ENCODE measurements around the gene CRYGB.

CRYGB gene

DNA sequence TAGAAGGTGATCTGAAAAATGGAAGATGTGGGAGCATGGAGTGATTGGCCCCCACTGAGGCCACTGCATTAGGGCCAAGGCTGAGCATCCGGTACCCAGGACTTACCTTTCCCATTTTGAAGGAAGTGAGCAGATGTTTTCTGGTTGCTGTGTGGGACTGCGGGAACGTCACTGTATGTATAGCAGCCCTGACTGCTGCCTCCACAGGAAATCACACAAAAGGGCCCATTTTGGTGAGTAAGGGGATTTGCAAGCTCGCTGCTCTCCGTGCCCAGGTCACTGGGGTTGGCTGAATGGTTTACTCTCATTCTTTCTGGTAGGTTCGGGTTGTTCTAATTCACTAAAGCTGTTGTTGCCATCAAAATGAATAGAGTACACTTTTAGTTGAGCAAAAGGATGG lies at the start of gene CRYGB:
Gene CRYGB, minus strand, starts transcription at position 153 of the 400 bp plus-strand sequence. Its CDS starts 38 bp downstream, at position 115.
- no peak for DNase-seq

DNA sequence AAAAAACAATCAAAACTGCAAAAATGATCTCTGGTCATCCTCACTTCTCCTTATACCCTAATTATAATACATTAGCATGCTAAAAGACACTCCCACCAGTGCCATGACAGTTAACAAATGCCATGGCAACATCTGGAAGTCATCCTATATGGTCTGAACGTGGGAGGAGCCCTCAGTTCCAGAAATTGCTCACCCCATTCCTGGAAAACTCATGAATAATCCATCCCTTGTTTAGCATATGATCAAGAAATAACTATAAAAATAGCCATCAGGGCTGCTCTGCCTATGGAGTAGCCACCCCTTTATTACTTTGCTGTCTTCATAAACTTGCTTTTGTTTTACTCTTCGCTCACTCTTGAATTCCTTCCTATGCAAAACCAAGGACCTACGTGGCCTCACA lies 49.6 kb upstream of the CRYGB start:
- no peak for DNase-seq

DNA sequence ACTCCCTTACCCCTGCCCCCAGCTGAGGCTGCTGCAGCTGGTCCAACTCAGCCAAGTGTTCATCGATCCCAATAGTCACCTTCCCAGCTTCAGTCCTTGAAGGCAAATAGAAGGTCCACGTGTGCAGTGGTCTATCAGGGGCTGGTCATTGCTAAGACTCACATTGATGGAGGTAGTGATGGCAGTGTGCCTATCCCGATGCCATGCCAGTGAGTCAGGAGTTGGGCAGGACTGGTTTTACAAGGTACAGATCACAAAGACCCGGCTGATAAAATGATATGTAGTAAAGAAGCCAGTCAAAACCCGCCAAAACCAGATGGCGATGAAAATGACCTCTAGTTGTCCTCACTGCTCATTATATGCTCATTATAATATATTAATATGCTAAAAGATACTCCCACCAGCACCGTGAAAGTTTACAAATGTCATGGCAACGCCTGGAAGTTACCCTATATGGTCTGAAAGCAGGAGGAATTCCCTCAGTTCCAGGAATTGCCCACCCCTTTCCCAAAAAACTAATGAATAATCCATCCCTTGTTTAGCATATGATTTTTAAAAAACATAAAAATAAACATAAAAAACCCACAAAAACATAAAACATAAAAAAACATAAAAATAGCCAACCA lies 46.8 kb upstream of the CRYGB start:
- DNase-seq, result no peak

DNA sequence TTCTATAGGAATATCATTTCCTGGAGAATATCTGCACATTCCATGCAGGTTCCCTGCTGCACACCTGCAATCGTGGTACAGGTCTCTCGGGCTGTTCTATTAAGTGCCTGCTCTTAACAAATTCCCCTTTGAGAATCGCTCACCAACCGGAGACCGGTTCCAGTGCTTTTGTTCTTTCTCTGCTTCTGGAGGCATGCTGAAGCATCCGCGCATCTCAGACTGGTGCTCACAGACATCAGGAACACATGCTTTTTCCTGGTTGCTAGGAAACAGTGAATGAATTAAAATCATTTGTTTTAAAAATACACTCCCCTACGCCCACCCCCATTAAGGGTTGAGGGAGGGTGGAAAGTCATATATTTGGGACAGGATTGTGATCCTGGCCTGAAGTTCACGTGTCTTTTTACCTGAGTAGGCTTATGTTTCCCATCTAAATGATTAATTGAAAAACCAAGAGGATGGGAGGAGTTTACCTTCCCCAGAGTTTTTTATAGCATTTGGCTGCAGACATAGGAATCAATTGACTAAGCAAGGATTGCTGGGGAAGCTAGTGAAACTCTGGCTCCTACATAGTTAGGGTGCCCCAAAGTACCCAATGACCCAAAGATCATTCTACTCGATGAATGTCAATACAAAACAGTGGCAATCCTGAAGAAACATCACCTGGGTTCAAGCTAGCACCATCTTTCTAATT lies 44.0 kb upstream of the CRYGB start, which contains the start of gene C2orf80:
Gene C2orf80, minus strand, starts transcription at position 221 of the 694 bp plus-strand sequence. CDS start 3,044 bp downstream, outside the sequence.
- DNase-seq, result peak in 11 of 51 donors; percentile 1 to 68 (median 14)

- peak in 1 of 51 donors; percentile 68 for DNase-seq
Measured at GRCh38 chr2:208189069-208189809, 43.3 kb upstream of the CRYGB start.

DNA sequence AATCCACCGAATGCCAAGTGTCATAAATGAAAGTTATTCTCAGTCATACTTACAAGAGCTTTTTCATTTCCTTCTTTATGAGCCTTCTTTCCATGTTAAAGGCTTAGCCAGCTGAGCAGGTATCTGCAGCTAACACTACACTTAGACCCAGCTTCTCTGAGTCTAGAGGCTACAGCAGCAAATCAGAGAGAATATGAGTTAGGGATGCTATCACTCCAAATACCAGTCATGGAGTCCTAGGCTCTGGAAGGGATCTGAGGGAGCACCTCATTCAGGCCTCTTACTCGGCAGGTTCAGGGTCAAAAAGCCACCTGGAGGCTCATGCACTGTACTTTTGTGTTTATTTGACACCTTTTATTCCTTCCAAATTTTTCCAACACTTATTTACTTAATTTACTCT lies 40.9 kb upstream of the CRYGB start:
- DNase-seq, result peak in 1 of 51 donors; percentile 59

DNA sequence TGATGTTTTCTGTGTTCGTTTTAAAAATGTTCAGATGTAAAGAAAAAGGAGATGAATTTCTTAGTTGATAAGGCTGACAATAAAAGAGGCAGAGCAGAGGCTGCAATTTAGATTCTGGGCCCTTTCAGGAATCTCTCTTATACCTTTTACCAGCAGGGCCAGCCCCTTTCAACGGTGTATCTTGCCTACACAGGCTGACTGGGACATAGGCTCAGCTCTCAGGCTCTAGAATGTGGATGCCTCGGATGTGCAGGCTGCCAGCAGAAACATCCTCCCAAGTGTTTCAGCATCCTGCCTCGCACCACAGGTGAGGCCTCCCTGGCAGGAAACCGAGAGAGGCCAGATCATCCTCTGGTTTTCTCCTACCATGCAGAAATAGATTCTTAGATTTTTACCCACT lies 40.5 kb upstream of the CRYGB start:
- peak in 2 of 51 donors; percentile 5 to 59 for DNase-seq

DNA sequence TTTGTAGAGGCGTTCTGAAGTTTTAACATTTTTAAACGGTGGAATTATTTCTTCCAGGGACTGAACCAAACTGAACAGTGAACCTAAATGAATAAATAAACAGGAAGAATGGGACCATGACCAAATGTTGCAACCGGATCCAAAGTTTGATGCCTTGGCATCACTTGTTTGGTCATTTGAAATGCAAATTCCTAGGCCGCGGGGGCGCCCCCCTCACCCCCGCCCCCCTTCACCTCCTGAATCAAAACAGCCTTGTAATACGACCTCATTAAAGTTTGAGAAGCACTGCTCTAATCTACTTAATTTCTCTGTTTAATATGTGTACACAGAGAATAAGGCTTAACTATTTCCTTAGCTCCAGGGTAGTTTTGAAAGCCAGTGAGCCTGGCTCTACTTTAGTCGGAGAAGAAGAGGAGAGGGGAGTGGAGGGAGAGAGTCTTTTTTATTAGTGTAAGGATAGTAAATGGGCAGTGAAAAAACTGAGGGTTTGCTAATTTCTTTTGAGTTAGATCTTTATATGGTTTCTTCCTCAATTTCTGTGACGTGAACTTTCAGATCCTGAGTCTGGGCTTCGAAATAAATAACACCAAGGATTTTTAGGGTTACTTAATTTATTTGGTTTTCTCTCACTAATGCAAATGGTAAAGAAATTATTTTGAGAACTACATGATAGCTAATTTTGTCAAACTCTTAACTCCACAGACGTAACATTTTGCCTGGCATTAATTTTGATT lies 38.2 kb upstream of the CRYGB start:
- no peak for DNase-seq

DNA sequence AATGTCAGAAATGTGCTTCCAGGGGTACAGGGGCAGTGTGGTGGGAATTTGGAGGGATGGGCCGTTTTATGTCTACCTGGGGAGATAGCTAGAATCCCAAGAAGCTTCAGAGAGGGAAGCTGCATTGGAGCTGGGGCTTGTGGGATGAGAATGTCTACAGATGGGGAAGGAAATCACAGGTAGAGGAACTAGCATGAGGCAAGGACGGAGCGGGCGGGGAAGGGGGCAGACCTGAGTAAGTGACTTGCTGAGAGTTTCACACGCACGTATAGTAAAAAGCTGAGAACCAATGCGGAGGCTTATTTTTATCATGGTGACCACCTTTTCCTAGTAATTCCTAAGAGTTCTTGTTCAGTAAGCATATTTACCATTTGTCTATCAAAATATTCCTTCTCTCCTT lies 37.6 kb upstream of the CRYGB start:
- DNase-seq, result peak in 2 of 51 donors; percentile 1 to 10

DNA sequence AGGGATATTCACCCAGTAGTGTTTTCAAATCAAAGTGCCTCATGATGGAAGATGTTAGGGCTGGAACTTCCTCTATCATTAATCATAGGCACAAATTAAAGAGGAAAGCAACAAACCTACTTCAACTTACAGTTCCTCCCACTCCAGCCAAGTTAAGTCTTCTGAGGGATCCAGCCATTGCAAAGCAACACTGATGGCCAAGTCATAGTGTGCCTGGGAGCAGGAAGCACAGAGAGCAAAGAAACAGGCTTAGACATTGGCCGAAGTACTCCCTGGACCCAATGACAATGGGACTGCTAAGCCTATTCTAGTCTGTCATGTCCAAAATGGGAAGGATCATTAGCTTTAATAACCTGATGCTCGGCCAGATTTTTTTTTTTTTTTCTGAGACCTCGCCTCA lies 36.9 kb upstream of the CRYGB start:
- no peak for DNase-seq

GRCh38 chr2:208179028-208179609 lies 33.2 kb upstream of the CRYGB start:
- no peak for DNase-seq

DNA sequence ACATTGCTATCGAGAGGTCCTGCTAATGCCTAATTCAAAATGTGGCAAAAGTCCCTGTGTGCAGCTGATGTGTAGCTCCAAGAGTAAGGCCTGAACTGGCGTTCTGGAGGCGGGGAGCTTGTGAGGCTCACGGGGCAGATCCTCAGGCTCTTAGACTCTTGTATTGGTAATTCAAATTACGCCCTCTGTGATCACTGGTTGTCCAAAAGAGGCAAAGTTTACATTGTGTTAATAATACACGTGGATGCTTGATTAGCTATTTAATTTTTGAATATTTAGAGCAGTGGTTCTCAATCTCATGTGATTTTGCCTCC lies 29.8 kb upstream of the CRYGB start:
- DNase-seq, result peak in 3 of 51 donors; percentile 6 to 7 (median 7)

GRCh38 chr2:208175069-208175839 lies 29.3 kb upstream of the CRYGB start:
- DNase-seq, result peak in 47 of 51 donors; percentile 6 to 87 (median 57)

DNA sequence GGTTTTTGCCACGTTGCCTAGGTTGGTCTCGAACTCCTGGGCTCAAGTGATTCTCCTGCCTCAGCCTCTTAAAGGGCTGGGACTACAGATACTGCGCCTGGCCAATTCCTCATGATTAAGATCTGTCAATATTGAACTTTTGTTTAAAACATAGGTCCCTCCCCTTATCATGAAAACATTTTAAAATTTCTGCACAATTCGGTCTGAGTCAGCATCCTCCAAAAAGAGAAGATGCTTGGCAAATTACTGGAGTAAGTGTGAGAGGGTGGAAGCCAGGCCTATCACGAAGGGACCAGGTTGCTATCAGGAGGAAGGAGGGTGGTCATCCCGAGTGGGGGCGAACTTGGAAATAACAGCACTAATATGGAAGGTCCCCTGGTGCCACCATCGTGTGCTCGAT lies 28.2 kb upstream of the CRYGB start:
- no peak for DNase-seq

GRCh38 chr2:208172125-208172524 lies 26.2 kb upstream of the CRYGB start:
- no peak for DNase-seq

- DNase-seq, result peak in 1 of 51 donors; percentile 14
Measured at GRCh38 chr2:208164951-208165755, 19.2 kb upstream of the CRYGB start.

GRCh38 chr2:208163489-208163888 lies 17.5 kb upstream of the CRYGB start, which contains the start of gene CRYGA:
Gene CRYGA (minus strand): TSS chr2:208163589. CDS start chr2:208163556, 33 bp downstream.
- no peak for DNase-seq

DNA sequence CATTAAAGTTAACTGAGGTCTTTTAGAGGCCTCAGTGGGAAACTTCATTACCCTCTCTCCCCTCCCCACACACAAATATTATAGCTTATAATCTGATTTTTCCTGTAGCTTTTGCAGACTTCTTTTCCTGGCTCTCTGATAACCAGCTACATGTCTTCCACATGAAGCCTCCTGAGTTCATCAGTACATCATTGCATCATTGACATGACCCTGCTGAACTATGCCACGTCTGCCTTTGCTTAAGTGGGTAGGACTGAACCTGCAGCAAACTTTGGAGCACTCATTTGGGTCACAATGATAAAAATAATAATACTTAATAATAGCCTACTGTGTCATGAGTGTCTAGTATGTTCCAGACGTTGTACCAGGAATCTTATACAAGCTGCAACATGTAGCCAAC lies 10.5 kb upstream of the CRYGB start:
- no peak for DNase-seq

DNA sequence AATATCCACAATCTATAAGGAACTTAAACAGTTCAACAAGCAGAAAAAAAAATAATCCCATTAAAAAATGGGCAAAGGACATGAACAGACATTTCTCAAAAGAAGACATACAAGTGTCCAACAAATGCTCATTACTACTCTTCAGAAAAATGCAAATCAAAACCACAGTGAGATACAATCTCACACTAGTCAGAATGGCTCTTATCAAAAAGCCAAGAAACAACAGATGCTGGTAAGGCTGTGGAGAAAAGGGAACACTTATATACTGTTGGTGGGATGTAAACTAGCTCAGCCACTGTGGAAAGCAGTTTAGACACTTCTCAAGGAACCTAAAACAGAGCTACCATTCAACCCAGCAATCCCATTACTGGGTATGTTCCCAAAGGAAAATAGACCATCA lies 7.2 kb upstream of the CRYGB start:
- no peak for DNase-seq

DNA sequence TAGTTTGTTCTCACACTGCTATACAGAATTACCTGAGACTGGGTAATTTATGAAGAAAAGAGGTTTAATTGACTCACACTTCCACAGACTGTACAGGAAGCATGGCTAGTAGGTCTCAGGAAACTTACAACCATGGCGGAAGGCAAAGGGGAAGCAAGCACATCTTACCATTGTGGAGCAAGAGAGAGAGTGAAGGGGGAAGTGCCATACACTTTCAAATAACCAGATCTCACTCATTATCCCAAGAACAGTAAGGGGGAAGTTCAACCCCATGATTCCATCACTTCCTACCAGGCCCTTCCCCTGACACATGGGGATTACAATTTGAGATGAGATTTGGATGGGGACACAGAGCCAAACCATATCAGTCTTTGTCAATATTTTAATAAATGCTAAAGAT lies 5.0 kb upstream of the CRYGB start:
- DNase-seq, result no peak

Data from hypothalamus (tissue), 51 donors.